Trophoblast cell (in vitro differentiated cells and primary cell): ENCODE results near the gene OR8J3.
A peak's percentile ranks its signal among the peaks of the same experiment; 100 is the strongest.

Experiments used
- DNase-seq, 2 donors: peaks; one replicate each; pipeline ENCODE4 v3.0.0-alpha.2; 2016
- H2AFZ ChIP-seq: 2 replicates; pipeline ENCODE4 v1.6.1; 2013; ENCODE audit warnings: low read length, moderate library complexity, mild to moderate bottlenecking; ENCODE audit not compliant: insufficient read depth, poor library complexity
- H2AK5ac ChIP-seq: 2 replicates; pipeline ENCODE4 v1.6.1; 2013; ENCODE audit warnings: mild to moderate bottlenecking, low read length
- H2BK120ac ChIP-seq: 2 replicates; pipeline ENCODE4 v1.6.1; 2013; ENCODE audit warnings: low read length, mild to moderate bottlenecking, moderate library complexity; ENCODE audit not compliant: insufficient read depth, poor library complexity
- H2BK12ac ChIP-seq: 2 replicates; pipeline ENCODE4 v1.6.1; 2013; ENCODE audit warnings: mild to moderate bottlenecking, low read length, moderate library complexity
- H2BK5ac ChIP-seq: 2 replicates; pipeline ENCODE4 v1.6.1; 2013; ENCODE audit warnings: low read length, low read depth, moderate library complexity, mild to moderate bottlenecking; ENCODE audit not compliant: poor library complexity
- H3K14ac ChIP-seq: 2 replicates; pipeline ENCODE4 v1.6.1; 2013; ENCODE audit warnings: mild to moderate bottlenecking, low read length
- H3K18ac ChIP-seq: 2 replicates; pipeline ENCODE4 v1.6.1; 2013; ENCODE audit warnings: mild to moderate bottlenecking, low read length
- H3K23ac ChIP-seq: 2 replicates; pipeline ENCODE4 v1.6.1; 2013; ENCODE audit warnings: low read length
- H3K27ac ChIP-seq: 2 replicates; pipeline ENCODE4 v1.5.1; 2013; ENCODE audit warnings: low read depth, mild to moderate bottlenecking, inconsistent platforms, low read length, moderate library complexity
- H3K27me3 ChIP-seq: 2 replicates; pipeline ENCODE4 v1.6.1; 2013; ENCODE audit warnings: inconsistent platforms, mild to moderate bottlenecking, low read length, moderate library complexity; ENCODE audit not compliant: insufficient read depth
- H3K36me3 ChIP-seq, 2 experiments: 1 replicate in 1 of 2; 2 replicates in 1 of 2; pipeline ENCODE4 v1.6.1; 2013; ENCODE audit warnings: low read length in 2 of 2, mild to moderate bottlenecking in 2 of 2, moderate library complexity in 1 of 2; ENCODE audit not compliant: insufficient read depth in 2 of 2, control insufficient read depth in 1 of 2
- H3K4ac ChIP-seq: 2 replicates; pipeline ENCODE4 v1.6.1; 2013; ENCODE audit warnings: low read depth, mild to moderate bottlenecking, low read length, moderate library complexity
- H3K4me1 ChIP-seq, 2 experiments: 1 replicate in 1 of 2; 2 replicates in 1 of 2; pipeline ENCODE4 v1.6.1; 2013; ENCODE audit warnings: low read length in 2 of 2, mild to moderate bottlenecking in 2 of 2, moderate library complexity in 1 of 2; ENCODE audit not compliant: insufficient read depth in 2 of 2, control insufficient read depth in 1 of 2
- H3K4me2 ChIP-seq: 2 replicates; pipeline ENCODE4 v1.6.1; 2013; ENCODE audit warnings: inconsistent platforms, mild to moderate bottlenecking, low read length, moderate library complexity
- H3K4me3 ChIP-seq: 2 replicates; pipeline ENCODE4 v1.5.1; 2013; ENCODE audit warnings: mild to moderate bottlenecking, low read depth, low read length, inconsistent platforms
- H3K79me1 ChIP-seq: one replicate; pipeline ENCODE4 v1.6.1; 2013; ENCODE audit warnings: low read length
- H3K79me2 ChIP-seq: 2 replicates; pipeline ENCODE4 v1.6.1; 2013; ENCODE audit warnings: low read length, mild to moderate bottlenecking; ENCODE audit not compliant: control insufficient read depth, insufficient read depth, poor library complexity
- H3K9ac ChIP-seq: 2 replicates; pipeline ENCODE4 v1.6.1; 2013; ENCODE audit warnings: mild to moderate bottlenecking, low read length
- H3K9me3 ChIP-seq: 2 replicates; pipeline ENCODE4 v1.6.1; 2013; ENCODE audit warnings: low read depth, mild to moderate bottlenecking, control low read depth, inconsistent platforms, low read length; ENCODE audit not compliant: insufficient read depth
- H4K12ac ChIP-seq: 2 replicates; pipeline ENCODE4 v1.6.1; 2013; ENCODE audit warnings: low read depth, mild to moderate bottlenecking, low read length, moderate library complexity
- H4K8ac ChIP-seq: 2 replicates; pipeline ENCODE4 v1.6.1; 2013; ENCODE audit warnings: low read depth, mild to moderate bottlenecking, low read length, moderate library complexity
- H4K91ac ChIP-seq: one replicate; pipeline ENCODE4 v1.6.1; 2013; ENCODE audit warnings: low read depth, mild to moderate bottlenecking, low read length, moderate library complexity
- WGBS: extraction: QIAGEN DNeasy Blood & Tissue Kit; methylation state at CpG from one replicate; pipeline ENCODE4 v1.1.7; 2013; ENCODE audit warnings: missing lambda C conversion rate; ENCODE audit not compliant: insufficient read length, insufficient coverage; ENCODE audit errors: extremely low coverage; 5-methylcytosine and 5-hydroxymethylcytosine counted together

OR8J3 gene

GRCh38 chr11:56172256-56172830 lies 32.3 kb upstream of the OR8J3 start:
- H3K23ac ChIP-seq, result no peak overlapping the region
- no peak overlapping the region for H2AFZ ChIP-seq
- no peak overlapping the region for H2BK12ac ChIP-seq
- H3K14ac ChIP-seq, result no peak overlapping the region
- no peak overlapping the region for H3K4ac ChIP-seq
- H4K8ac ChIP-seq, result no peak overlapping the region
- no peaks in the 10 kb centered on the region for H3K79me2 ChIP-seq
- no peaks in the 10 kb centered on the region for H3K4me1 ChIP-seq
- WGBS, result no CpG with 5 or more reads among the region's 3 CpGs
- H3K79me1 ChIP-seq, result no peaks in the 10 kb centered on the region
- no peak for DNase-seq
- no peak overlapping the region for H2BK5ac ChIP-seq
- H3K9me3 ChIP-seq, result no peaks in the 10 kb centered on the region
- no peak overlapping the region for H2AK5ac ChIP-seq
- H4K12ac ChIP-seq, result no peak overlapping the region
- H3K36me3 ChIP-seq, result no peaks in the 10 kb centered on the region
- no peak overlapping the region for H3K27ac ChIP-seq
- H3K4me2 ChIP-seq, result no peak overlapping the region
- no peak overlapping the region for H3K4me3 ChIP-seq
- no peak overlapping the region for H2BK120ac ChIP-seq
- H3K18ac ChIP-seq, result no peak overlapping the region
- no peaks in the 10 kb centered on the region for H3K27me3 ChIP-seq
- H3K9ac ChIP-seq, result no peak overlapping the region
- H4K91ac ChIP-seq, result no peak overlapping the region

GRCh38 chr11:56163804-56164203 lies 23.8 kb upstream of the OR8J3 start:
- Histone ChIP-seq H3K14ac (no peak overlapping the region), H3K4me2 (no peak overlapping the region), H3K79me2 (no peaks in the 10 kb centered on the region), H3K18ac (no peak overlapping the region), H3K4me3 (no peak overlapping the region), H3K36me3 (no peaks in the 10 kb centered on the region), H4K8ac (no peak overlapping the region), H2BK120ac (no peak overlapping the region), H4K91ac (no peak overlapping the region), H3K4me1 (no peaks in the 10 kb centered on the region), H2BK12ac (no peak overlapping the region), H3K9me3 (no peaks in the 10 kb centered on the region), H3K23ac (no peak overlapping the region), H3K4ac (no peak overlapping the region), H3K79me1 (no peaks in the 10 kb centered on the region), H3K27me3 (no peaks in the 10 kb centered on the region), H2AFZ (no peak overlapping the region), H2BK5ac (no peak overlapping the region), H2AK5ac (no peak overlapping the region), H3K27ac (no peak overlapping the region), H3K9ac (no peak overlapping the region), H4K12ac (no peak overlapping the region)
- WGBS, result no CpG with 5 or more reads among the region's 3 CpGs
- no peak for DNase-seq

- no peak for DNase-seq
- Histone ChIP-seq H3K79me2 (no peaks in the 10 kb centered on the region), H3K9ac (no peak within 1 kb of the TSS), H3K9me3 (no peaks in the 10 kb centered on the region), H3K14ac (no peak within 1 kb of the TSS), H4K8ac (no peak within 1 kb of the TSS), H3K23ac (no peak within 1 kb of the TSS), H3K4ac (no peak within 1 kb of the TSS), H3K79me1 (no peaks in the 10 kb centered on the region), H3K36me3 (no peaks in the 10 kb centered on the region), H3K4me2 (no peak within 1 kb of the TSS), H2BK5ac (no peak within 1 kb of the TSS), H2AFZ (no peak within 1 kb of the TSS), H3K4me3 (no peak within 1 kb of the TSS), H4K12ac (no peak within 1 kb of the TSS), H2AK5ac (no peak within 1 kb of the TSS), H3K27ac (no peak within 1 kb of the TSS), H2BK120ac (no peak within 1 kb of the TSS), H2BK12ac (no peak within 1 kb of the TSS), H3K27me3 (no peaks in the 10 kb centered on the region), H4K91ac (no peak within 1 kb of the TSS), H3K18ac (no peak within 1 kb of the TSS), H3K4me1 (no peaks in the 10 kb centered on the region)
- WGBS, result no CpG with 5 or more reads among the region's 3 CpGs
These were observed 20.2 kb upstream of the OR8J3 start, which contains the start of gene OR8K5 for GRCh38 chr11:56160217-56160616. OR8K5 (minus strand) TSS chr11:56160317; CDS start chr11:56160317, 0 bp downstream.

DNA sequence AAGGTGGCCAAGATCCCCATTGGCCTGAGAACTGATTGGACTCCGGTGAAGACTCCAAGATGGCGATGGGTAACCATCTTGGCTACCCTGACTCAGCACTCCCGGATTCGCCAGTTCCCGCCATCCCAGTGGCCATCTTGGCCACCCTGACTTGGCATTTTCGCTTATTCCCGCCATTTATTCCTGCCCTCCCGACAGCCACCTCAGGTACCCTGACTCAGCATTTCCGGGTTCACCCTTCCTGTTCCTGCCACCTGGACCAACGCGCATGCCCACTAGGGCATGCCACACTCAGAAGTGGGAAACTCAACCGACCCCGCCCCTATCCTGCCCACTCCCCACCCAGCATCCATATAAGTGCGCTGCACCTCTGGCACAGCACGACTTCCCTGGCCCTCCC lies 12.3 kb upstream of the OR8J3 start:
- Histone ChIP-seq H4K91ac (peak overlapping the region; percentile 14), H3K14ac (no peak overlapping the region), H2BK12ac (no peak overlapping the region), H3K4me3 (no peak overlapping the region), H2BK5ac (no peak overlapping the region), H3K23ac (no peak overlapping the region), H3K4me2 (no peak overlapping the region), H4K8ac (no peak overlapping the region), H3K27ac (no peak overlapping the region), H3K79me2 (no peaks in the 10 kb centered on the region), H3K9me3 (peaks cover 9% of the 10 kb centered on the region), H2AK5ac (no peak overlapping the region), H2AFZ (no peak overlapping the region), H3K79me1 (no peaks in the 10 kb centered on the region), H3K9ac (no peak overlapping the region), H3K4me1 (no peaks in the 10 kb centered on the region), H3K36me3 (no peaks in the 10 kb centered on the region), H4K12ac (no peak overlapping the region), H3K27me3 (peaks cover 2% of the 10 kb centered on the region), H3K4ac (no peak overlapping the region), H2BK120ac (no peak overlapping the region), H3K18ac (no peak overlapping the region)
- no peak for DNase-seq
- WGBS, result no CpG with 5 or more reads among the region's 15 CpGs
